Left renal cortex interstitium (tissue), 4 donors: ENCODE data around the gene FALEC. TPM values are rescaled to one million over a fixed set of nuclear protein-coding genes. Genes with fewer than 3 reads are reported as not detected.
"Not testable (repeated sequence)": the region's sequence is repeated elsewhere in the genome, so short reads cannot be mapped to it uniquely, and the experiment has no call there.

Source experiments
- DNase-seq, 4 donors: peaks; one replicate each; pipeline ENCODE4 v3.0.0-alpha.2; 2013; ENCODE audit warnings: low read depth in 4 of 4, low spot score in 2 of 4, missing footprints in 1 of 4
- polyA plus RNA-seq, 4 donors: library from polyadenylated mRNA; unstranded; fragments of 120-200 nt; gene quantifications; one replicate each; pipeline ENCODE4 v1.2.1, GENCODE V29; 2013; ENCODE audit not compliant: insufficient read length in 4 of 4

Gene FALEC
- polyA plus RNA-seq, 4 donors: 0.55 to 0.64 (median 0.64) TPM; not detected in 1

- no peak for DNase-seq
Measured at GRCh38 chr1:150568594-150568966, 53.0 kb downstream of the FALEC start.

- no peak for DNase-seq
Measured at GRCh38 chr1:150572918-150573647, 57.5 kb downstream of the FALEC start.

DNA sequence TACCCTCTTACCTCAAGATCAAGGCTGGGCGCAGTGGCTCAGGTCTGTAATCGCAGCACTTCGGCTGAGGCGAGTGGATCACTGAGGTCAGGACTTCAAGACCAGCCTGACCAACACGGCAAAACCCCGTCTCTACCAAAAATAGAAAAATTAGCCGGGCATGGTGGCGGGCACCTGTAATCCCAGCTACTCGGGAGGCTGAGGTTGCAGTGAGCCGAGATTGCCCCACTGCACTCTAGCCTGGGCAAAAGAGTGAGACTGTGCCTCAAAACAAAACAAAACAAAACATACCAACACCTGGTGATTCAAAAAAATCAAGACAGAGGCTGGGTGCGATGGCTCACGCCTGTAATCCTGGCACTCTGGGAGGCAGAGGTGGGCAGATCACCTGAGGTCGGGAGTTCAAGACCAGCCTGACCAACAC is 58.1 kb downstream of the FALEC start:
- DNase-seq: not testable (repeated sequence)

DNA sequence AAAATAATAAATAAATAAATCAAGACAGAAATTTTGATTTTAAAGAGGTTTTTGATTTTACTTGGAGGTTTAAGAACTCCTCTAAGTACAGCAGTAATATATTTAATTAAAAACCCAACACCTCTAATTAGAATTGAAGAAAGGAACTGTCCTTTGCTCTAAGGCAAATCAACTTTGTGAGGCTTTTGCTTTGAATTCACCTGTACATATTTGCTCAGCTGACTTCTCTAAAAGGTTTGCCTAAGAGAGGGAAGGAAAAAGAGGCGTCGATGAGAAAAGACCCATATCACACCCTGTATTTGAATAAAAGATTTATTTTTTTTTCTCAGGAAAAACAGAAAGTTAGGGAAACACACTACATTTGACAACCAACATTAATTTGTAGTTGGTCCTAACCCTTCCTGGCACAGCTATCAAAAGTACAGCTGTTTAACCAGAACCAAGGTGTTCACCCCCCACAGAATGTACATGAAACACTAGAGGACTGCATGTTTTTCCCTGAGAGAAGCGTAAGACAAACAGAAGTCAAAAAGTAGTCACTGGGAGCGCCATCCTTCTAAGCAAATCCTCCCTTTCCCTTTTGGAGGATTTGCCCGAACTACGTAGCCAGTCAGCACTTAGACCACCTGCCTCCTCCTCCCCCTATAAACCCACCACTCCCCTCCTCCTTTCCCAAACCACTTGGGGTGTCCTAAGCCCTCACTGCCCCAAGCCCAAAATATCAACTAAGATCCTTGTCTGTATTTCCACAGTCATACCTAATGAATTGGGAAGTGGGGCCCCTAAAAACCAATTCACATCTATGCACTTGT is 58.9 kb downstream of the FALEC start:
- DNase-seq: no peak

DNA sequence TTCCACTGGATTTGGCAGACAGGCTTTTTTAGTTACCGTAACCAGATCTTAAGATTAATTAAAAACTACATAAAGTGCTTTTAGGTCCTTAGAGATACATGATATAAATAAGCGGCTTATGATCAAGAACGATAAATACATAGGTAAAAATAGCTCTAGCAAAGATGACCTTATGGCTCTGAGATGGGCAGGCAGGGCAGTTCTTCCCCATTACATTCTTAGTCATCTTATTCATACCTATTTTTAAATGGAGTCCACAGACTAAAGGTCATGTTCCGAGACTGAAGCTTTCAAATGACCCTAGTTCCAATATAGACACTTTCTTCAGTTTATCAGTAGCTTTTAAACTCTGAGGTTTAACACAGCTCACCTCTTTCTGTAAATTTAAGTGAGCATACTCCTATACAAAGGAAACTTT is 59.5 kb downstream of the FALEC start:
- DNase-seq: no peak

DNA sequence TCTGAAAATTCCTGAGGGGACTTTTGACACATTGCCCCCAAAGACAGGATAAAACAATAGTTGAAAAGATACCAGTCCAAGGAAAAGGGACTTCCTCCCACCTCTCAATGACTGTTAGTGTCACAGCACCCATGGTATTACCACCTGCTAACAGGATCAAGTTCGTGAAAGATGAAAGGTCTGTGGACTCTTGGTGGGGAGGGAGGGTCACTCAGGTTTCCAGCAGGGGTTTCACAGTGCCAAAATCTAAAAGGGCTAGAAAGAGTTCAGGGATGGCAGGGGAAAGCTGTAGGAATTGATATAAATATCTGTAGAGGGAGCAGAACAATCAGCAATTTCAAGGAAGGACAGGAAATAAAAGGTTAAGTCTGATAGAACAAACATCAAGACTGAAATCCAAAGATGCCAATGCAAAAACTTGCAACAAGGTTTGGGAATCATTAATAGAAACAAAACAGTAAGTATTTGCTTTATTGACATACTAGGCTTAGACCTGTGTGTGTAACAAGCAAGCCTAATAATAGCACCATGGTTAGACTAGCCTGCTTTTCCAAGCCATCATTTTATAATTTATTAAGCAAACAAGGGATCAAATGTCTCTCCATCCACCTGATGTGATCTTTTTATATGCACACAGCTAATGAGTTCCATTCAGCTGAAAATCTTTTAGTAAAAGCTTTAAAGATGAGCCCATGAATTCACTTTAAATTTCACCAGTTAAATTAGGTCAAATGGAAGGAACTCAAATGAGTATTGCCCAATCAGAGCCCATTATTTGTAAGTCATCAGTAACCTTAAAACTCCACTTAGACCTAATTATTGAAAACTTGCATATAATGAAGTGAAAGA is 60.2 kb downstream of the FALEC start:
- no peak for DNase-seq

GRCh38 chr1:150576367-150576711 is 60.8 kb downstream of the FALEC start:
- DNase-seq: no peak

- no peak for DNase-seq
Measured at GRCh38 chr1:150576794-150577556, 61.4 kb downstream of the FALEC start.

DNA sequence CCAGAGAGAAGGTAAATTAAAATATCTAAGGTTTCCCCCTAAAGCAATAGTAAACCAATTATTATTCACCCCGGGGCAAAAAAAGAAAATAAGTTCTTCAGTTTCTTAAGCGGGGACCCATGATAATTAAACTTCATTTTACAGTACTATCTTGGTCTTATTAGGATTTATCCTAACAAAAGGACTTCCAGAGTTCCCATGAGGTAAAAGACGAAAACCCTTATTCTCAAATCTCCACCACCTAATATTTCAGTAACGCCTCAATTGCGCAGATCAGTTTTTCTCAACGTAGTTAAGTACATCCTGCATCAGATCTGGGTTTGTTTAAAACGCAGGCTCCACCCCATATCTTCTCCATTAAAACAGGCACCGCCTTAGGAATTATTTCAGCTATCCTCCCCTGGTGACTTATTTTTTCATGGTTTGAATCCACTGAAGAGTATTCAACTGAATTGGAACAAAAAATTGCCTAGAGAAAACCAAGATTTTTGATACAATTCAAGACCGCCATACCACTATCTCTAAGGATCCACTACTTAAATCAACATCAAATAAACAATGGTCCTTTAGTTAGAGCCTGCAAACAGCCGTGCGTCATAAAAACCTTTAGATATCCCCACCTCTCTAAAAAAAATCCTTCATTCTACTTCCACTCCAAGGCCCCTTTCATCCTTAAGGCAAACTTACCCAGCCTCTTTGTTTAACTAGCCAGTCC is 62.2 kb downstream of the FALEC start:
- DNase-seq: no peak

- peak in 1 of 4 donors; percentile 59 for DNase-seq
Measured at GRCh38 chr1:150578272-150579109, 62.9 kb downstream of the FALEC start.

GRCh38 chr1:150579110-150579944 is 63.8 kb downstream of the FALEC start, which contains the start of gene MCL1:
Gene MCL1, minus strand, starts transcription at chr1:150579610. Its CDS starts 80 bp downstream, at chr1:150579530.
- DNase-seq: peak; percentile 84 to 93 (median 88)

GRCh38 chr1:150579945-150580642 is 64.5 kb downstream of the FALEC start:
- DNase-seq: no peak

DNA sequence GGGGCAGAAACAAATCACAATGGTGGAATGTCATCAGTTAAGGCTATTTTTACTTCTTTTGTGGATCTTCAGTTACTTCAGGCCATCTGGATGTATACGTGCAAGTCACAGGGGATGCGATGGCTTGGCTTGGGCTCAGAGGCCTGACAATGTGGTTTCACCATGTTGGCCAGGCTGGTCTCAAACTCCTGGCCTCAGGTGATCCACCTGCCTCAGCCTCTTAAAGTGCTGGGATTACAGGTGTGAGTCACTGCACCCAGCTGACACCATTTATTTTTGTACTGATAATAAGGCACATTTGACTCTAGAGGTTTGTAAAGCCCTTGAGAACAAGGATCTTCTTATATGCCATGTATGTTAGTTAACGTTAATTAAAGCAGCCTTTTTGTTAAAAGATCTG is 65.4 kb downstream of the FALEC start:
- not testable (repeated sequence) for DNase-seq

GRCh38 chr1:150581437-150581836 is 65.9 kb downstream of the FALEC start:
- DNase-seq: not testable (repeated sequence)

DNA sequence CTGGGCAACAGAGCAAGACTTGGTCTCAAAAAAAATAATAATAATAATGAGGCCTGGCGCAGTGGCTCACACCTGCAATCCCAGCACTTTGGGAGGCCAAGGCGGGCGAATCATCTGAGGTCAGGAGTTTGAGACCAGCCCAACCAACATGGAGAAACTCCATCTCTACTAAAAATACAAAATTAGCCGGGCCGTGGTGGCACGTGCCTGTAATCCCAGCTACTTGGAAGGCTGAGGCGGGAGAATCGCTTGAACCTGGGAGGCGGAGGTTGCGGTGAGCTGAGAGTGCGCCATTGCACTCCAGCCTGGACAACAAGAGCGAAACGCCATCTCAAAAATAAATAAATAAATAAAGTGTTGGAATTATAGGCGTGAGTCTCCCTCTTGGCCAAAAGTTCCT is 66.4 kb downstream of the FALEC start:
- DNase-seq: not testable (repeated sequence)

DNA sequence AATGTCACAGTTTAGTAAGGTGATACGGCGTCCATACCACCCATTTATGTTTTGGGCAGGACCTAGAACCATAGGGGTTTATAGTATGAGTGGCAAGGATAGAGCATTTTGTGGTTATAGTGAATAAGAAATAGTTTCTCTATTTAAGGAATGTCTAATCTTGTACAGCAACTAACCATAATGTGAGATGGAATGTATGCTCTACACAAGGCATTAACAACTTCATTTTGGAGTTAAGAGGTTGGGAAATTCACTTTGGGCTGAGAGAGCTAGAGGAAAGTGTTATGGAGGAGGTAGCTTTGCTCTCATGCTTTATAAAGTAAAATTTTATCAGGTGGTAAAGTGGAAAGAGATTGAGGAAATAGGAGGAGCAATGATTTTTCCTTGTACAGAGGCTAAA is 66.8 kb downstream of the FALEC start:
- no peak for DNase-seq
